Stimulated activated CD4-positive, alpha-beta T cell treated with anti-CD3 and anti-CD28 coated beads, Interleukin-1b, Interleukin-23, amount 100 ng/mL, for 4 hours (primary cell): ENCODE results near the gene GADD45GIP1.
"Not testable (repeated sequence)": the region's sequence is repeated elsewhere in the genome, so short reads cannot be mapped to it uniquely, and the experiment has no call there.

Experiments
- DNase-seq, 2 donors: peaks; one replicate each; pipeline ENCODE4 v3.0.0-alpha.2; 2020; ENCODE audit warnings: low read depth in 2 of 2

Gene GADD45GIP1

GRCh38 chr19:12940897-12941296 lies 16.1 kb downstream of the GADD45GIP1 start:
- no peak for DNase-seq

GRCh38 chr19:12939975-12940423 lies 17.0 kb downstream of the GADD45GIP1 start:
- no peak for DNase-seq

GRCh38 chr19:12938779-12939601 lies 18.0 kb downstream of the GADD45GIP1 start:
- DNase-seq = peak in 1 of 2 donors; percentile 34

GRCh38 chr19:12937927-12938778 lies 18.9 kb downstream of the GADD45GIP1 start, which contains the start of gene CALR:
TSS of gene CALR (plus strand) at chr19:12938609. CDS start at chr19:12938680, 71 bp downstream.
- peak; percentile 98 for DNase-seq

- DNase-seq = no peak
These were observed 19.7 kb downstream of the GADD45GIP1 start for GRCh38 chr19:12937093-12937926.

- no peak for DNase-seq
These were observed 20.4 kb downstream of the GADD45GIP1 start for GRCh38 chr19:12936582-12936981.

GRCh38 chr19:12935071-12935470 lies 22.0 kb downstream of the GADD45GIP1 start:
- DNase-seq = no peak

- DNase-seq = peak; percentile 82
These were observed 23.5 kb downstream of the GADD45GIP1 start, which contains the start of gene FARSA for GRCh38 chr19:12933287-12934072. TSS of gene FARSA (minus strand) at chr19:12933711. CDS start at chr19:12933696, 15 bp downstream.

- DNase-seq = no peak
These were observed 24.4 kb downstream of the GADD45GIP1 start for GRCh38 chr19:12932392-12933286.

GRCh38 chr19:12930002-12930645 lies 26.9 kb downstream of the GADD45GIP1 start:
- no peak for DNase-seq

- DNase-seq = no peak
These were observed 32.3 kb downstream of the GADD45GIP1 start for GRCh38 chr19:12924621-12925310.

GRCh38 chr19:12922959-12923358 lies 34.1 kb downstream of the GADD45GIP1 start:
- no peak for DNase-seq

GRCh38 chr19:12921047-12921446 lies 36.0 kb downstream of the GADD45GIP1 start:
- no peak for DNase-seq

- DNase-seq = no peak
These were observed 38.8 kb downstream of the GADD45GIP1 start for GRCh38 chr19:12918253-12918652.

GRCh38 chr19:12915860-12916259 lies 41.2 kb downstream of the GADD45GIP1 start:
- DNase-seq = not testable (repeated sequence)

GRCh38 chr19:12913851-12914690 lies 43.0 kb downstream of the GADD45GIP1 start:
- DNase-seq = peak in 1 of 2 donors; percentile 39

- no peak for DNase-seq
These were observed 43.9 kb downstream of the GADD45GIP1 start for GRCh38 chr19:12913011-12913561.
